ENCODE results near the gene ZBED1.
"Not testable (repeated sequence)": the region's sequence is repeated elsewhere in the genome, so short reads cannot be mapped to it uniquely, and the experiment has no call there.

Gene ZBED1

DNA sequence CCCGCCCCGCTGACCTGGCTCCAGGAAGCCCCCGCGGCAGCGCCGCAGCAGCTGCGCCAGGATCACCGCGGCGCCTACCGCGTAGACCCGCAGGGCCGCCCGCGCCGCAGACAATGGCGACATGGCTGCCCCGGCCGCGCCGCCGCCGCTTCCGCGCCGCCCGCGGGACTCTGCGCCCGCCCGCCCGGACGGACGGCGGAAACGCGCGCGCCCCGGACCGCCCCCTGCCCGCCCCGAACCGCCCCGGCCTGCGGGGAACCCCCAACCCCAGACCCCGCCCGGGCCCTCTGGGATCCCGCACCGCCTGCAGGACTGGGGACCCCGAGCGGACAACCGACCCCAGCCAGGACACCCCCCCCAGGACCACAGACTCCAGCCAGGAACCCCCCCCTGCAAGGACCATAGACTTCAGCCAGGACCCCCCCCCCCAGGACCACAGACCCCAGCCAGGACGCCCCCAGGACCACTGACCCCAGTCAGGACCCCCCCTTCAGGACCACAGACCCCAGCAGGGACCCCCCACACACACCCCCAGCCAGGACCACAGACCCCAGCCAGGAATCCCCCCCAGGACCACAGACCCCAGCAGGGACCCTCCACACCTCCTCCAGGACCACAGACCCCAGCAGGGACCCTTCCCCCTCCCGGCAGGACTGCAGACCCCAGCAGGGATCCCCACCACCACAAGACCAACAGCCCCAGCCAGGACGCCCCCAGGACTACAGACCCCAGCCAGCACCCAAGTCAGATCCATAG, at the start of gene ZBED1, which contains the start of gene DHRSX:
Gene ZBED1 (minus strand): TSS at position 174 of the 756 bp plus-strand sequence. CDS start 10,257 bp downstream, outside the sequence.
Gene DHRSX (minus strand): TSS at position 174 of the 756 bp plus-strand sequence. CDS start 51 bp downstream, at position 123.
- DNase-seq (ENCODE audit: low read depth in 2 of 2), result no peak

DNA sequence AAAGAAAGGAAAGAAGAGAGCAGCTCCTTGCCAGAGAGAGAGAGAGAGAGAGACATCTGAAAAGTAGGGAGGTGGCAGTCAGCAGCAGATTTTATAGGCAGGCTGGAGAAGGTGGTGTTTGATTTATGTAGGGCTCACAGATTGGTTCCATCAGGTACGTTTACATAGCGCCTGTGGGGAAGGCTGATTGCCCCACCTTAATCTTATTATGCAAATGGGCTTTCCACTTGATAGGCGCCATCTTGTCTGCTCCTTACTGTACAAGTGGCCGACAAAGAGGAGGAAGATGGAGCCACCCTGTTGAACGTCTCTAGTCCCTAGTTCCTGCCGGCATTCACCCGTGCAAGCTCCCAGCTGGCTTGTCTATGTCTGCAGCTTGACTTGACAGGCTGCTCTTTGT, 49.1 kb upstream of the ZBED1 start:
- no peak for DNase-seq (ENCODE audit: low read depth in 2 of 2)

DNA sequence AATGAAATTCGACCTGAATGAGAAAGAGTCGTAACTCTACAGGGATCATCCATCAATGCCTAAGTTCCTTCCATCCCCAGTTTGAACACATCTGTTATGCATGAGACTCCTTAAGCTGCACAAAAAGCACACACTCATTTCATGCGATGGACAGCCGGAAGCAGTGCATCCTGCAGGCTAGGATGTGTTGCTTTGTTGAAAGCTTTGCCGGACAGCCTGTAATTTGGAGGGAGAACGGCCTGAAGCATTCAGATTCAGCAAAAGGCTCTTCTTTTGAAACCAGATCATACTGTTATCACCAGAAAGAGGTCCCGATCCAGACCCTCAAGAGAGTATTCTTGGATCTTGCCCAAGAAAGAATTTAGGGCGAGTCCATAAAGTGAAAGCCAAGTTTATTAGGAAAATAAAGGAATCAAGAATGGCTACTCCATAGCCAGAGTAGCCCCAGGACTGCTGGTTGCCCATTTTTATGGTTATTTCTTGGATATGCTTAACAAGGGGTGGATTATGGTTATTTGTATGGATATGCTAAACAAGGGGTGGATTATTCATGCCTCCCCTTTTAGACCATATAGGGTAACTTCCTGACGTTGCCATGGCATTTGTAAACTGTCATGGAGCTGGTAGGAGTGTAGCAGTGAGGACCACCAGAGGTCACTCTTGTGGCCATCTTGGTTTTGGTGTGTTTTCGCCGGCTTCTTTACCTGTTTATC, 48.1 kb upstream of the ZBED1 start:
- DNase-seq (ENCODE audit: low read depth in 2 of 2), result no peak

DNA sequence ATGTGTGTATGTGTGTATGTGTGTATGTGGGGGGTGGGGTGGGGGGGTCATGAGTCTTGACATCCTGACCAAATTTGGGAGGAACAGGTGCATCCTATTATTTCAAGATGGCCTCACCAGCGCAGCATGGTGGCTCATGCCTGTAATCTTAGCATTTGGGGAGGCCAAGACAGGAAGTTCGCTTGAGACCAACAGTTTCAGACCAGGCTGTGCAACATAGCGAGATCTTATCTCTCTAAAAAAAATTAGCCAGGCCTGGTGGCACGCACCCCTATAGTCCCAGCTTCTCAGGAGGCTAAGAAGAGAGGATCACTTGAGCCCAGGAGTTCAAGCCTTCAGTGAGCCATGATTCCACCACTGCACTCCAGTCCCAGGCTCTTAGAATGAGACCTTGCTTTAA, 47.0 kb upstream of the ZBED1 start:
- DNase-seq (ENCODE audit: low read depth in 2 of 2), result no peak

DNA sequence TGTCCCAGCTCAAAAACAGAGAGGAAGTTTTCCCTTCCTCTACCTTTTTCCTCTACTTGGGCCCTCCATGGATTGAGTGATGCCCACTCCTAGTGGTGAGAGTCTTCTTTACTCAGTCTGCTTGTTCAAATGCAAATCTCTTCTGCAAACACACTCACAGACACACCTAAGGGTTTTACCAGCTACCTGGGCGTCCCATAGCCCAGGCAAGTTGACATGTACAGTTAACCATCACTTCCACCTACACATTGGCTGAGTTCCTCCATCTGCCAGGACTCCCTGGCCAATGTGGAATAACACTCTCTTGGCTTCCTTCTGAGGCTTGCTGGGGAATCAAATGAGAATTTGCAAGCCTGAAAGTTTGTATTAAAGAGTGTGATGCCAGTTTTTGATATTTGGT, 45.7 kb upstream of the ZBED1 start:
- DNase-seq (ENCODE audit: low read depth in 2 of 2), result no peak

DNA sequence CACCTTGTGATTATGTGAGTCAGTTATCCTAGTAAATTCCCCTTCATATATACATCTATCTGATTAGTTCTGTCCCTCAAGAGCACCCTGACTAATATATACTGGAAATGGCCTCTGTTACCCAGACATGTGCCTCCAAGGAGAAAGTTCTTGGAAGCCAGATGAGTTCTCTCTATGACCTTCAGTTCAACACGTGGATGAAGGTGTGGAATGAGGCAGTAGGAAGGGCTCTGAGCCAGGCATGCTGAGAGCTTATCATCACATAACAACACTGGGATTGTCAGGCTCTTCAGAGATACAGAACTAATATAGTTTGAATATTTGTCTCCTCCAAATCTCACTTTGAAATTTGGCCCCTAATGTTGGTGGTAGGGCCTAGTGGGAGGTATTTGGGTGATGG, 44.4 kb upstream of the ZBED1 start:
- DNase-seq (ENCODE audit: low read depth in 2 of 2), result no peak

DNA sequence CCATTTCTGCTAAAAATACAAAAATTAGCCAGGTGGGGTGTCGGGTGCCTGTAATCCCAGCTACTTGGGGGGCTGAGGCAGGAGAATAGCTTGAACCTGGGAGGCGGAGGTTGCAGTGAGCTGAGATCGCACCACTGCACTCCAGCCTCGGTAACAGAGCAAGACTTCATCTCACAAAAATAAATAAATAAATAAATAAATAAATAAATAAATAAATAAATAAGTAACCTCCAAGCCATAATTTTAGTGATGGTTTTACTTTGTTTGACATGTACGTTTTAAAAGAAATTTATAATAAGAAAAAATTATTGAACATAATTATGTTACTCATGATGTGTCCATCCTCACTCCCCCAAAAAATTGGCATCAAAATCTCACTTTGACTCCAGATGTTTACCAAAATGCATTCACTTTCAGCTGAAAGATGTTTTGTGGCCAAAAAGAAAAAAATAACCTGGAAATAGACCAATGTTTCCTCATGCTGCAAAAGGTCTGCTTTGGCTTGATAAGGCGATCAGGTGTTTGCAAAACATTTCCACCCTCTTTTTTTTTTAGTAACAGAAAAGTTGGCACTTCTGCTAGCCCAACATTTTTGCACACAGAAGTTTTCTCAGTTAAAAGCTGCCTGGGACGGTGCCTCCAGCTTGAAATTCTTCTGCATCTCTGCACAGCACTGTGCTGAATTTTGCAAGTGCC, 42.2 kb upstream of the ZBED1 start:
- no peak for DNase-seq (ENCODE audit: low read depth in 2 of 2)

DNA sequence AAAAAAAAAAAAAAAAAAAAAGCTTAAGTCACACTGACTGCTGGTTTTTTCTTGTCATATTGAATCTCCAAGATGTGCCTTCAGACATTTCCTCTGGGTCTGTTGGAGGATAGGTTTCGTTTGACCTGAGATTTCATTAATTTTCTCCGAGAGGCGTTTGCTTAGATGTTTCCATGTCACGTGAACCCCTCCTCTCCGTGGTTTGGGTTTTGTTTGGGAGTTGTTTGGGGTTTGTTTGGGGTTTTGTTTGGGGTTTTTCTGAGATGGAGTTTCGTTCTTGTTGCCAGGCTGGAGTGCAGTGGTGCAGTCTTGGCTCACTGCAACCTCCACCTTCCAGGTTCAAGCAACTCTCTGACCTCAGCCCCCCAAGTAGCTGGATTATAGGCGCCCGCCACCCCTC, 40.8 kb upstream of the ZBED1 start:
- no peak for DNase-seq (ENCODE audit: low read depth in 2 of 2)

DNA sequence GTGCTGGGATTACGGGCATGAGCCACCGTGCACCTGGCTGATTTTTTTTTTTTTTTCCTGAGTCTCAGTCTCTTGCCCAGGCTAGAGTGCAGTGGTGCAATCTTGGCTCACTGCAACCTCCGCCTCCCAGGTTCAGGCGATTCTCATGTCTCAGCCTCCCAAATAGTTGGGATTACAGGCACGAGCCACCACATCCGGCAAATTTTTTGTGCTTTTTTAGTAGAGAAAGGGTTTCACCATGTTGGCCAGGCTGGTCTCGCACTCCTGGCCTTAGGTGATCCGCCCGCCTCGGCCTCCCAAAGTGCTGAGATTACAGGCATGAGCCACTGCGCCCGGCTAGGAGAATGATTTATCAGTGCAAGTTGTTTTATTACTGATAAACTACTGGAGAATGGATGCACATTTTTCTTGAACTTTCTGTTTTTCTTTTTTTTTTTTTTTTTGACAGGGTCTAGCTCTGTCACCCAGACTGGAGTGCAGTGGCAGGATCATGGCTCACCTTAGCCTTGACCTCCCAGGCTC, 39.7 kb upstream of the ZBED1 start:
- DNase-seq (ENCODE audit: low read depth in 2 of 2), result no peak

DNA sequence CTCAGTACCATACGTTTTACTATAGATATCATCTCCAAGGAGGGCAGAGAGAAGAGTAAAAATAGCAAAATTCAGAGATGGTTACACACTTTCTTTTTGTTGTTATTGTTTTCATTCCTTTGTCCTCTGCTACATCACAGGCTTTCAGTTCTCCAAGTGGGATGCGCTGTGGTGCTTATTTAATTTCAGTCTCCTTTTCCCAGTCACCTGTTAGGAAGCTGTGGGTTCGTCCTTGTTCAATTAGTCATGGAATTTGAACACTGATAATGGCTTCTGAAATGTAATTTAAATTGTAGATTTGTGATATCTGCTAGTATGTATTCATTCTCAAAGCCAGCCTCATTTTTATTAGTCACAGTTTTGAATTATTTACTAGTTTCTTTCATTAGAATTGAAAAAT, 38.8 kb upstream of the ZBED1 start:
- DNase-seq (ENCODE audit: low read depth in 2 of 2), result no peak

DNA sequence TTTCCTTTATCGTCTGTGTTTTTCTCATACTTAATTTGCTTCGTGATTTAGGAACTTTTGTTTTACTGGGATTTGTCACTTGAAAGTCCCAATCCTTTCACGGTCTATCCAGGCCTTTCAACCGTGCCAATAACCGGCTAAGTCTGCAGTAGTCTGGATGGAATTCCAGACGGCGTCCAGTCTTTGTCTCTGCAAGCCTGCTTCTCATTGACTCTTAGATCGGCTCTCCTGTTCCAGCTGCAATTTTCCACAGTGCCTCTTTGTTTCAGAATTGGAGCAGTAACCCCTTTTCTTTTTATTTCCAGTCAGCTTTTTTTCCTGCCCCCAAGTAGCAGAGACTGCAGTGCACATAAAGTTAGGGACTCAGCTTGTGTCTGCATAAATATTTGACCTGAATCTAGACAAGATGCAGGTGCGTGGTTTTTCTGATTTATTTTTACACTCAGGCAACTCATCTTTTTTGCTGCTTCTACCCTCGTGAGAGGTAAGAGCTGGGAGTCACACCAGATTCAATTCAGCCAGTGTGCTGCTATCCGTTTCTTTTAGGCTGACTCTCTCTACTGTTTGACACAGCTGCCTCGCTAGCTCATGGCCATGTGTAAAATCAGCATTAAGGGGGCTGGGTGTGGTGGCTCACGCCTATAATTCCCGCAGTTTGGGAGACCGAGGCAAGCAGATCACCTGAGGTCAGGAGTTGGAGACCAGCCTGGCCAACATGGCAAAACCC, 37.4 kb upstream of the ZBED1 start:
- no peak for DNase-seq (ENCODE audit: low read depth in 2 of 2)

DNA sequence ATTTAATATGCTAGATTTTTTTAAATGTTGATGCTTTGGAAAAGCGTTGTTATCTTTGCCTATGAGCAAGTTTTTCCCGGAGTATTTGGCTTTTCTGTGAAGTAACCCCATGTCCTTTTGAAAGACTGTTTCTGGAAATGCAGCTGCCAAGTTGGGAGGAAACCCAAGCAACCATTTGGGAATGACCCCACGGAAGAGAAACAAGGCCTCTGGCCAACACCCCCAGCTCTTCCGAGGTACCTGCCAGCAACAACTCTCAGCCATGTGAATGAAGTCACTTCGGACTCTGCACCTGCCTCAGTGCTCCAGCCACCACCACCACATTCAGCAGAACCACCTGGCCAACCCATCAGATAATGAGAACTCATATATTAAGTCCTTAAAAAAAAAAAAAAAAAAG, 36.2 kb upstream of the ZBED1 start:
- DNase-seq (ENCODE audit: low read depth in 2 of 2), result no peak

DNA sequence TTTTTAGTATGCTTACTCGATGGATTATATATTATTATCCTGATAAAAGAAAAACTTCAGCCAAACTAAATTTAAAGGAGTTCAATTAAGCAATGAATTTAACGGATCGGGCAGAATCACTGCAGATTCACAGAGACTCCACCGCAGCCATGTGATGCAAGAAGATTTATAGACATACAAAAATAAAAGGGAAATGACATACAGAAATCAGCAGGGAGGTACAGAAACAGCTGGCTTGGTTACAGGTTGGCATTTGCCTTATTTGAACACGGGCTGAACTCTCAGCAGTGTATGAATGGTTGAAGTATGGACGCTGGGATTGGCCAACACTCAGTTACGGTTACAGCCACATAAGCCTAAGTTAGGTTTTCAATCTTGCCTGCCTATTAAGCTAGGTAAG, 35.4 kb upstream of the ZBED1 start:
- no peak for DNase-seq (ENCODE audit: low read depth in 2 of 2)

DNA sequence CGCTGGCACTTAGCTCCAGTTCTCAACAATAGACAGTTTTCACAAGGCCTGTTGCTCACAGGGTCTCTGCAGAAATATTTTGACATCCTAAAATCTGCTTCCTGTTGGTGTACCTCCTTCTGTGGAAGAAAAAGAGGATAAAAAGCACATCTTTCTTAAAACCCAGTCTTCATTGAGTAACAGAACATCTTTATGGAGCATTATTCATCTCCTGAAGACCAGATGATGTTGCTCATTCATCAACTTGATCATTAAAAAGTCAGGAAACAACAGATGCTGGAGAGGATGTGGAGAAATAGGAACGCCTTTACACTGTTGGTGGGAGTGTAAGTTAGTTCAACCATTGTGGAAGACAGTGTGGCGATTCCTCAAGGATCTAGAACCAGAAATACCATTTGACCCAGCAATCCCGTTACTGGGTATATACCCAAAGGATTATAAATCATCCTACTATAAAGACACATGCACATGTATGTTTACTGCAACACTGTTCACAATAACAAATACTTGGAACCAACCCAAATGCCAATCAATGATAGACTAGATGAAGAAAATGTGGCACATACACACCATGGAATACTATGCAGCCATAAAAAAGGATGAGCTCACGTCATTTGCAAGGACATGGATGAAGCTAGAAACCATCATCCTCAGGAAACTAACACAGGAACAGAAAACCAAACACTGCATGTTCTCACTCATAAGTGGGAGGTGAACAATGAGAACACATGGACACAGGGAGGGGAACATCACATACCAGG, 33.7 kb upstream of the ZBED1 start:
- not testable (repeated sequence) for DNase-seq (ENCODE audit: low read depth in 2 of 2)

DNA sequence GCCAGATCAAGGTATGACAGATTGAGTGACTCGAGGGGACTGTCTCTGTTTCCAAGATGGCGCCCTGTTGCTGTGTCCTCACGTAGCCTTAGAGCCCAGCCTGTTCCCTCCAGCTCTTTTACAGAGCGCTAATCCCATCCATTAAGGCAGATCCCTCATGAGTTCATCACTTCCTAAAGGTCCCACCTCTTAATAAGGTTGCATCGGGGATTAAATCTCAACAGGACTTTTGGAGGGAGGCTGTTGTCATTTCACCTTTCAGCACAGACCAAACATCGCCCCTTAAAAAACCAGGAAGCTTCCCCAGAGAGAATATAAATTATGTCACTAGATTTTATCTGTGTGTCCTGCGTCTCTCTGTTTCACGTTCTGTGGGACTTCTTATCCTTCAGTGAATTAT, 32.6 kb upstream of the ZBED1 start:
- no peak for DNase-seq (ENCODE audit: low read depth in 2 of 2)

DNA sequence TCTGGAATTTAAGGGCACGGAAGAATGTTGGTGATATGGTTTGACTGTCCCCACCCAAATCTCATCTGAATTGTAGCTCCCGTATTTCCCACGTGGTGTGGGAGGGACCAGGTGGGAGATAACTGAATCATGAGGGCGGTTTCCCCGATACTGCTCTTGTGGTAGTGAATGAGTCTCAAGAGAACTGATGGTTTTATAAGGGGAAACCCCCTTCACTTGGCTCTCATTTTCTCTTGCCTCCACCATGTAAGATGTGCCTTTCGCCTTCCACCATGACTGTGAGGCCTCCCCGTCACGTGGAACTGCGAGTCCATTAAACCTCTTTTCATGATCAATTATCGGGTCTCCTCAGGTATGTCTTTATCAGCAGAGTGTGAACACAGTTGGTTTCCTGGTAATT, 25.6 kb upstream of the ZBED1 start:
- DNase-seq (ENCODE audit: low read depth in 2 of 2), result no peak

DNA sequence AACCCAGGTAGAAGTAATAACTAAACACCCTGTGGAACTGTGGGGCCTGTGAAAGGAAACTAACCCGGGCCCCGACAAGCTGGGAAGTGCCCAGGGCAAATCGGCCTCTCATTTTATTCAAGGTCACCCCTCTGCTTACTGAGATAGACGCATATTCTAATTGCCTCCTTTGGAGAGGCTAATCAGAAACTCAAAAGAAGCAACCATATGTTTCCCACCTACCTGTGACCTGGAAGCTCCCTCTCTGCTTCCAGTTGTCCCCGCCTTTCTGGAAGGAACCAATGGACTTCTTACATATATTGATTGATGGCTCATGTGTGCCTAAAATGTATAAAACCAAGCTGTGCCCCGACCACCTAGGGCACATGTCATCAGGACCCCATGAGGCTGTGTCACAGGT, 23.1 kb upstream of the ZBED1 start:
- no peak for DNase-seq (ENCODE audit: low read depth in 2 of 2)

DNA sequence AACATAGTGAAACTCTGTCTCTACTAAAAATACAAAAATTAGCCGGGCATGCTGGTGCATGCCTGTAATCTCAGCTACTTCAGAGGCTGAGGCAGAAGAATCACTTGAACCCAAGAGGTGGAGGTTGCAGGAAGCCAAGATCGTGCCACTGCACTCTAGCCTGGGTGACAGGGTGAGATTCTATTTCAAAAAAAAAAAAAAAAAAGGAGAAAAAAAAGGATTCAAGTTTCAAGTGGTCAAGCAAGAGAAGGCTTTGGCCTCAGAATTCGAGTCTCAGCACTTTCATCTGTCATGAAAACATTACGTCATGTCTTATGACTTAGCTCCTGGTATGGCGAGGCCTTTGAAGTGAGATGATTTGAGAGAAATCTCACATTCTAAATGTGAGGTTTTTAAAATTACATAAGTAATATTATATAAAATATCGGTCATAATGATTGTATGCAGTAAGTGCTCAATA, 21.2 kb upstream of the ZBED1 start:
- DNase-seq (ENCODE audit: low read depth in 2 of 2), result no peak

DNA sequence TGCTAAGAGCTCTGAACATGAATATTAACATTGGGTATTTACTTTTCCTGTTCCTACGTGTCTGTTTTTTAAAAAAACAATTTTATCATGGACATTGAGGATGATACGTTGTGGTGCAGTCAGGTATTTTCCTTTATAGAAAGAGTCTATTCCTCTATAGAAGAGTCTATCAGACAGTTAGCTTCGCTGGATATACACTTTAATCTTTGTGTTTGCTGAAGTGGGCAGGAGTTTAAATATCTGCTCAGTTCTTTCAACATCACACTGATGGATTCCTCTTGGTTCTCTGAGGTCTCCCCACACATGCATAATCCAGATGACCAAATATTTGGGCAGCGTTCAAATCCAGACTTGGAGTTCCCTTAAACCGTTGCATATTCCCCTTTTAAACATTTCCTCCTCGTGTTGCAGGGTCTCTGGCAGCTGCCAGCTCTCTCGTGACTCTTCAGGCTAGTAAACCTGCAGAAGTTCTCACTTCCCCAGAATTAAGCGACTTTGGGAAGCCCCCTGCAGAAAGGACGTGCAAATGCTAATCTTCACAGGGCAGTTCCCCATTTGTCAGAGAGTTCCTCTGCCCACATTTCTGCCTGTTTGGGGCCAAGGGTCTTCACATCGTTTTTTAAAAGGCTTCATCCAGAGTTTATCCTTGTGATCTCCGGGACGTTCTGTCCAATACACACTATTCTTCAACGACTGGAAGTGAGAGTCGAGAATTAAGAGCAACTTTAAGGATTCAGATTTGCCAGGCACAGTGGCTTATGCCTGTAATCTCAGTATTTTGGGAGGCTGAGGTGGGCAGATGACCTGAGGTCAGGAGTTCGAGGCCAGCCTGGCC, 20.5 kb upstream of the ZBED1 start:
- DNase-seq (ENCODE audit: low read depth in 2 of 2), result no peak

DNA sequence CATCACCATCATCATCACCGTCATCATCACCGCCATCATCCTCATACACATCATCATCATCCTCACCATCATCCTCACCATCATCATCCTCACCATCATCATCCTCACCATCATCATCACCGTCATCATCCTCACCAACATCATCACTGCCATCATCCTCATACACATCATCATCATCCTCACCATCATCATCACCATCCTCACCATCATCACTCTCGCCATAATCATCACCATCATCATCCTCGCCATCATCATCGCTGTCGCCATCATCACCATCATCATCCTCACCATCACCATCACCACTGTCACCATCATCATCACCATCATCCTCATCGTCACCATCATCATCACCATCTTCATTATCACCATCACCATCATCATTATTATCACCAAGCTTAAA, 19.8 kb upstream of the ZBED1 start:
- DNase-seq (ENCODE audit: low read depth in 2 of 2), result no peak
